A172 (cell line): ENCODE data around the gene MYO1E. TPM values are rescaled to one million over a fixed set of nuclear protein-coding genes. Genes with fewer than 3 reads are reported as not detected.
A peak's percentile ranks its signal among the peaks of the same experiment; 100 is the strongest.
"Not testable (repeated sequence)": the region's sequence is repeated elsewhere in the genome, so short reads cannot be mapped to it uniquely, and the experiment has no call there.

Experiments
- DNase-seq: peaks from one replicate; pipeline ENCODE4 v3.0.0-alpha.2; 2015; ENCODE audit warnings: low spot score
- total RNA-seq: library from RNA; depleted of rRNA; stranded (reverse); fragments of >200 nt; shearing (Covaris generic); gene quantifications from 2 replicates; pipeline ENCODE4 v1.2.3, GENCODE V29; 2014

MYO1E gene
- total RNA-seq, 1 experiment from 2014 or later: 25.6 TPM

- DNase-seq: no peak
Measured at GRCh38 chr15:59166601-59167265, 205.9 kb downstream of the MYO1E start.

- DNase-seq: no peak
Measured at GRCh38 chr15:59166166-59166565, 206.5 kb downstream of the MYO1E start.

GRCh38 chr15:59165726-59166125, 206.9 kb downstream of the MYO1E start:
- DNase-seq: no peak

GRCh38 chr15:59162080-59162479, 210.6 kb downstream of the MYO1E start:
- not testable (repeated sequence) for DNase-seq

GRCh38 chr15:59160880-59161593, 211.6 kb downstream of the MYO1E start:
- DNase-seq: peak; percentile 19

GRCh38 chr15:59159210-59159609, 213.5 kb downstream of the MYO1E start:
- DNase-seq: no peak

- no peak for DNase-seq
Measured at GRCh38 chr15:59158701-59159034, 214.0 kb downstream of the MYO1E start.

GRCh38 chr15:59157840-59158700, 214.6 kb downstream of the MYO1E start:
- no peak for DNase-seq

- no peak for DNase-seq
Measured at GRCh38 chr15:59157396-59157795, 215.3 kb downstream of the MYO1E start.

GRCh38 chr15:59155431-59155830, 217.2 kb downstream of the MYO1E start:
- DNase-seq: no peak

GRCh38 chr15:59154243-59154642, 218.4 kb downstream of the MYO1E start:
- DNase-seq: no peak

- DNase-seq: no peak
Measured at GRCh38 chr15:59153466-59153865, 219.2 kb downstream of the MYO1E start.

GRCh38 chr15:59152694-59153450, 219.8 kb downstream of the MYO1E start:
- DNase-seq: no peak

- no peak for DNase-seq
Measured at GRCh38 chr15:59150185-59150584, 222.5 kb downstream of the MYO1E start.

GRCh38 chr15:59148153-59148833, 224.4 kb downstream of the MYO1E start:
- no peak for DNase-seq

- no peak for DNase-seq
Measured at GRCh38 chr15:59147666-59148065, 225.0 kb downstream of the MYO1E start.

- DNase-seq: not testable (repeated sequence)
Measured at GRCh38 chr15:59144594-59144993, 228.1 kb downstream of the MYO1E start.

GRCh38 chr15:59143281-59143680, 229.4 kb downstream of the MYO1E start:
- DNase-seq: no peak

- peak; percentile 18 for DNase-seq
Measured at GRCh38 chr15:59140422-59141226, 232.0 kb downstream of the MYO1E start.

GRCh38 chr15:59138243-59138642, 234.4 kb downstream of the MYO1E start:
- DNase-seq: peak; percentile 26
